Chondrocyte (in vitro differentiated cells): ENCODE data around the gene C2CD3. TPM values are rescaled to one million over a fixed set of nuclear protein-coding genes. Genes with fewer than 3 reads are reported as not detected.

Experiments used
- DNase-seq: peaks from one replicate; pipeline ENCODE4 v3.0.0; 2021; ENCODE audit warnings: mixed read lengths, low spot score
- H3K27ac Mint-ChIP-seq: one replicate; pipeline ENCODE4 v1.8.0; 2021; ENCODE audit warnings: mild to moderate bottlenecking, moderate library complexity, mixed read lengths; ENCODE audit not compliant: unreplicated experiment
- H3K27me3 Mint-ChIP-seq: 2 replicates; pipeline ENCODE4 v1.8.0; 2021; ENCODE audit warnings: low read depth, mixed read lengths
- H3K36me3 Mint-ChIP-seq: 2 replicates; pipeline ENCODE4 v1.8.0; 2021; ENCODE audit warnings: low read depth, mixed read lengths
- H3K4me1 Mint-ChIP-seq: 2 replicates; pipeline ENCODE4 v1.8.0; 2021; ENCODE audit warnings: low read depth, mild to moderate bottlenecking, mixed read lengths
- H3K4me3 Mint-ChIP-seq: one replicate; pipeline ENCODE4 v1.8.0; 2021; ENCODE audit warnings: mild to moderate bottlenecking, moderate library complexity, mixed read lengths; ENCODE audit not compliant: unreplicated experiment
- H3K9me3 Mint-ChIP-seq: 2 replicates; pipeline ENCODE4 v1.8.0; 2021; ENCODE audit warnings: low read depth, mixed read lengths
- CTCF ChIP-seq: fragments of 200-600 bp; sonication (generic); IDR thresholded peaks from 2 replicates; pipeline ENCODE4 v1.5.0; 2021; ENCODE audit warnings: antibody characterized with exemption, mild to moderate bottlenecking, moderate library complexity
- total RNA-seq: library from RNA; stranded (reverse); gene quantifications from 3 replicates; pipeline ENCODE4 v1.2.1, GENCODE V29; 2021

C2CD3 gene
- total RNA-seq, 1 donor from 2014 or later = 14.7 TPM

- no peak overlapping the region for H3K4me3 Mint-ChIP-seq
- DNase-seq = no peak
- H3K27me3 Mint-ChIP-seq = no peaks in the 10 kb centered on the region
- no peak for TF ChIP-seq CTCF
- H3K4me1 Mint-ChIP-seq = peaks cover 18% of the 10 kb centered on the region
- H3K36me3 Mint-ChIP-seq = peaks cover 13% of the 10 kb centered on the region
- no peaks in the 10 kb centered on the region for H3K9me3 Mint-ChIP-seq
- H3K27ac Mint-ChIP-seq = peak overlapping the region; percentile 72
Measured at GRCh38 chr11:74018331-74019005, 152.3 kb downstream of the C2CD3 start.

- Mint-ChIP-seq H3K4me1 (peaks cover 16% of the 10 kb centered on the region), H3K27me3 (no peaks in the 10 kb centered on the region), H3K9me3 (no peaks in the 10 kb centered on the region), H3K36me3 (peaks cover 12% of the 10 kb centered on the region), H3K27ac (no peak overlapping the region), H3K4me3 (no peak overlapping the region)
- no peak for DNase-seq
- TF ChIP-seq CTCF = no peak
Measured at GRCh38 chr11:74017631-74018030, 153.2 kb downstream of the C2CD3 start.

GRCh38 chr11:74015919-74016684, 154.7 kb downstream of the C2CD3 start:
- Mint-ChIP-seq H3K4me1 (peaks cover 21% of the 10 kb centered on the region), H3K36me3 (peaks cover 18% of the 10 kb centered on the region), H3K27ac (no peak overlapping the region), H3K9me3 (no peaks in the 10 kb centered on the region), H3K4me3 (no peak overlapping the region), H3K27me3 (no peaks in the 10 kb centered on the region)
- no peak for DNase-seq
- TF ChIP-seq CTCF = no peak

GRCh38 chr11:74014880-74015279, 155.9 kb downstream of the C2CD3 start:
- Mint-ChIP-seq H3K36me3 (peaks cover 18% of the 10 kb centered on the region), H3K9me3 (no peaks in the 10 kb centered on the region), H3K4me1 (peaks cover 21% of the 10 kb centered on the region), H3K27me3 (no peaks in the 10 kb centered on the region), H3K27ac (no peak overlapping the region), H3K4me3 (no peak overlapping the region)
- no peak for TF ChIP-seq CTCF
- DNase-seq = no peak

GRCh38 chr11:74013141-74013540, 157.7 kb downstream of the C2CD3 start:
- peaks cover 18% of the 10 kb centered on the region for H3K36me3 Mint-ChIP-seq
- H3K9me3 Mint-ChIP-seq = no peaks in the 10 kb centered on the region
- no peak overlapping the region for H3K27ac Mint-ChIP-seq
- TF ChIP-seq CTCF = no peak
- peaks cover 13% of the 10 kb centered on the region for H3K4me1 Mint-ChIP-seq
- DNase-seq = no peak
- H3K27me3 Mint-ChIP-seq = no peaks in the 10 kb centered on the region
- H3K4me3 Mint-ChIP-seq = no peak overlapping the region
